GM10847 (cell line): ENCODE data around the gene CACHD1.

ENCODE experiments used
- POLR2A ChIP-seq: IDR thresholded peaks from 2 replicates; pipeline ENCODE4 v1.6.1; 2011; ENCODE audit not compliant: insufficient read length; ENCODE audit errors: extremely low read depth

CACHD1 gene

GRCh38 chr1:64572222-64572900 lies 102.4 kb downstream of the CACHD1 start:
- TF ChIP-seq POLR2A, result no peak

GRCh38 chr1:64574301-64574700 lies 104.4 kb downstream of the CACHD1 start:
- no peak for TF ChIP-seq POLR2A

GRCh38 chr1:64575881-64576676 lies 106.2 kb downstream of the CACHD1 start:
- no peak for TF ChIP-seq POLR2A

GRCh38 chr1:64578270-64578973 lies 108.5 kb downstream of the CACHD1 start:
- no peak for TF ChIP-seq POLR2A

GRCh38 chr1:64579767-64580166 lies 109.8 kb downstream of the CACHD1 start:
- TF ChIP-seq POLR2A, result no peak

- TF ChIP-seq POLR2A, result no peak
Measured at GRCh38 chr1:64581135-64581842, 111.4 kb downstream of the CACHD1 start.

- no peak for TF ChIP-seq POLR2A
Measured at GRCh38 chr1:64581843-64582185, 111.9 kb downstream of the CACHD1 start.

- no peak for TF ChIP-seq POLR2A
Measured at GRCh38 chr1:64584479-64584878, 114.5 kb downstream of the CACHD1 start.

- no peak for TF ChIP-seq POLR2A
Measured at GRCh38 chr1:64588876-64589275, 118.9 kb downstream of the CACHD1 start.

- TF ChIP-seq POLR2A, result no peak
Measured at GRCh38 chr1:64590316-64590715, 120.4 kb downstream of the CACHD1 start.

- no peak for TF ChIP-seq POLR2A
Measured at GRCh38 chr1:64594446-64594845, 124.5 kb downstream of the CACHD1 start.

GRCh38 chr1:64595871-64596515 lies 126.1 kb downstream of the CACHD1 start:
- no peak for TF ChIP-seq POLR2A

GRCh38 chr1:64597113-64597512 lies 127.2 kb downstream of the CACHD1 start:
- no peak for TF ChIP-seq POLR2A

- no peak for TF ChIP-seq POLR2A
Measured at GRCh38 chr1:64598100-64598571, 128.2 kb downstream of the CACHD1 start.

- no peak for TF ChIP-seq POLR2A
Measured at GRCh38 chr1:64599242-64599641, 129.3 kb downstream of the CACHD1 start.
